HG03460 (cell line): ENCODE data around the gene TAPBP.

ENCODE experiments used
- ATAC-seq: cut with Tn5 transposase; IDR thresholded peaks from one replicate; pipeline ENCODE4 v1.9.1; 2021; ENCODE audit not compliant: unreplicated experiment

The TAPBP gene

DNA sequence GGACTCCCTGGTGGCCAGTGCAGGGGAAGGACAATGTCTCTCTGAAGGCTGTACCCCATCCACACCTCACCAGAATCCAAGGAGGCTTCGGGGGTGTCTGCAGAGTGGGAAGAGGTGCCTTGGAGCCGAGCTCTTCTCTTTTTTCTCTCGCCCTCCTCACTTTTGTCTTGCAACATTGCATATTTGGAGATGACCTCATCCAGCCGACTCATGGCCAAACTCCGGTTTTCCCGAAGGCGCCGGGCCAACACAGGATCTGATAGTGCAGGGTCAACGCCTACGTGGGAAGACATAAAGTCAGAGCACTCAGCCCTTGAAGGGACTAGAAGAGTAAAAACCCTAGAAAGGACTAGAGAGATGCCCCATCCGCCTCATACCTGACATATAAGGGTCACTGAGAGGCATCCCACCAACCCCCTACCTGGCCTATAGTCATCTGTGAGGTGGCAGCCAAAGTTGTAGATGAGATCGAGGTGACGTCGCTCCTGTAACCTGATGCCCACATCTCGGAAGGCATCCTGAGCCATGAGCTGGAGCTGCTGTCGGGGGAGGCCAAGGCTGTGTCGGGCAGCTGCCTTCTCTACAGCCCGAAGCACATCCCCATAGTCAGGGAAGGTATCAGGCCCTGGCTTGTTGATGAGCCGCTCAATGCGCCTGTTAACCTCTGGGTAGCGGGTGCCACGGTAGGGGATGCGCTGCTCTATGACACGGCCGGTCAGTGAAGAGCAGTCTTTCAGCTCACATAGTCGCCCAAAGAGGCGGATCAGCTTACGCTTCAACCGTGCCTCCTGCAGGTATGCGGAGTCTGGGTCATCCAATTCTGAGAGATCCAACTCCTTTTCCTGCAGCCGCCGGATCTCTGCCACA, 6.7 kb upstream of the TAPBP start:
- no peak for ATAC-seq

GRCh38 chr6:33319939-33320314, 6.0 kb upstream of the TAPBP start:
- ATAC-seq, result no peak

GRCh38 chr6:33318426-33319073, 4.7 kb upstream of the TAPBP start:
- no peak for ATAC-seq

GRCh38 chr6:33317669-33318425, 4.0 kb upstream of the TAPBP start, which contains the start of gene ZBTB22:
ZBTB22 (minus strand) TSS chr6:33317744; CDS start chr6:33316916, 828 bp downstream.
- peak; percentile 43 for ATAC-seq

- ATAC-seq, result no peak
Observed at GRCh38 chr6:33317419-33317668, 3.5 kb upstream of the TAPBP start.

DNA sequence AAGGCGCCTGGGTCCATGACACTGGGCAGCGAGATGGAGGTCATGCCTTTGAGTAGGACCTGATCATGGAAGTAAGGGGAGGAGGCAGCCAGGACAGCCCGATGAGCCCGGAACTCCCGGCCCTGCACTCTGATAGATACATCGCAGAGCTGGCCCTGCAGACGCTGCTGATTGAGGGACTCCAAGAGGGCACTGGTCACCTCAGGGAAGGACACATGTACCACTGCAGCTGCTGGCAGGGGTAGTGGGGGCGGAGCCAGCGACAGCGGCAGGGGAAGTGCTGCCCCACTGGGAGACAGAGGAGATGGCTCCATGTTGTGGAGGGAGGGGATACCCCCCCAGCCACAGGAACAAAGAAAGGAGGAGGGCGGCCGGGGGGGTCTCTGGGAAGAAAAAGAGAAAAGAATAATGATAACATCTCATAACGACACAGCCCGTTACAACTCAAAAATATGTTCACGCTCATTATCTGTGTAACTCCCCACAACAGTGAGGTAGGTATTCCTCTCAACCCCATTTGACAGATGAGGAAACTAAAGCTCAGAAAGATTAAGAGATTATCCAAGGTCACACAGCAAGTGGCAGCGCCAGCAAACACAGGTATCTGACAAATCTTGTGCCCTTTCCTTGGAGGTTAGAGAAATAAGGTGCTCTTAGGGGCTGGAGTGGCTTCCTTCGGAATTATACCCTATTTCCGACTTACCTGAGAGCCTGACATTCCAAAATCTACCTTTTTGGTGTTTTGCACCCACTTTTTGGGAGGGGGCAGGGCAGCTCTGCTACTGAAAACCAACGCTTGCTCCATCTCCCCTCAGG, 2.9 kb upstream of the TAPBP start:
- no peak for ATAC-seq

- no peak for ATAC-seq
Observed at GRCh38 chr6:33315793-33316602, 2.1 kb upstream of the TAPBP start.

GRCh38 chr6:33314943-33315792, 1.3 kb upstream of the TAPBP start:
- ATAC-seq, result no peak

- ATAC-seq, result no peak
Observed at GRCh38 chr6:33314515-33314942, 651 bp upstream of the TAPBP start.

DNA sequence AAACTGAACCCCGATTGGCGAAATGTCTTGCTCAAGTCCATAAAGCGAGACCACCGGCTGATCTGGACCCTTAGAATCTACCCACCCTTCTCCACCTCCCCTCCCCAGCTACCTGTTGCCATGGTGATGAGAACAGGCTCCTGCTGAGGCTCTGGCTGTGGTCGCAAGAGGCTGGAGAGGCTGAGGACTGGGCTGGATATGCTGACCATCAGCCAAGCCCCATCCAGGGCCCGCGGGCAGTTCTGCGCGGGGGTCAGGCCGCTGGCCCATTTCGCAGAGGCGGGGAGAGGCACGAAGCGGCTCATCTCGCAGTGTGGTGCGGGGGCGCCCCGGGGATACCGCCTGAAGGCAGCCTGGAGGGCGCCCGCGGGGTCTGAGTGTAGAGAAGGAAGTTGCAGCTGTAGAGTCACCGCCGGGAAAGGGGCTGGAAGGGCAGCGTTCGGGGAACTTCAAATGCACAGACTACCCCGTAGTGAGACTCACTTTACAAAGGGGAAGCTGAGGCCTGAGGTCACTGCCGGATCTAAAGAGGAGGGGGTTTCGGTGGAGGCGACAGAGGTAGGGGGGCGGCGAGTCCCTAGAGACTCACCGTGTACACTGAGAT, 671 bp downstream of the TAPBP start:
- no peak for ATAC-seq

- ATAC-seq, result peak; percentile 28
Observed at GRCh38 chr6:33312361-33313104, 1.3 kb downstream of the TAPBP start.

- ATAC-seq, result no peak
Observed at GRCh38 chr6:33306356-33306755, 7.5 kb downstream of the TAPBP start.

DNA sequence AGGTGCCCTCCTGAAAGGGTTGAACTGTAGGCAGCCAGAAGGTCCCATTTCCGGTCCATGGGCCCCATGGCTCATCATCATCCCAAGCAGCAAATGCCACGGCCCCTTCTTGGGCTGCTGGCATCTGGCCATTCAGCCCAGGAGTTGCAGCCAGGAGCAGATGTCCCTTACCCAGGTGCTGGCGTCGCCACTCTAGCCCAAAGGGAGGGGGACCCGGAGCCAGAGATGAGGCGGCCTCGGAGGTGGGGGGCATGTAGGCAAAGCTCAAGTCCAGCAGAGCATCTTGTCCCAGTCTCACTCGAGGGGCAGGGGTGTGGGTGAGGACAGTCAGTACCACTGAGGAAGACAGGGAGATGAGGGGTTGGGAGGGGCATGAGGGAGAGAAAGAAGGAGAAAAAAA, 8.8 kb downstream of the TAPBP start:
- no peak for ATAC-seq

DNA sequence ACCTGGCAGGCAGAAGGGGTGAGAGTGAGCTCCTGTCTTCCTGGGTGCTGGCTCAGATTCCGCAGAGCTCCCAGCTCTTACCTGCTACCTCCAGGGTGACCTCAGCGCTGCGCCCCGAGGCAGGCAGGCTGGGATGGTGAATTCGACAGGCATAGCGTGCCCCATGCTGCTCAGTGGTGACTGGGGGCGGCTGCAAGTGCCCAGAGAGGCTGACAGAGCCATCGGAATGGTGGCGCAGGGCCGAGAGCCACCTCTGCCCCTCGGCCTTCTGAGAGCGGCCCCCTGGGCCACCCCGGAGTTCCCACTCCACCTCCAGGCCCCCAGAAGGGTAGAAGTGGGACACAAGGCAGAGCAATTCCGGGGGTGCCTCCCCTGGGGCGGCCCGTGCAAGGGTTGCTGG, 9.7 kb downstream of the TAPBP start:
- no peak for ATAC-seq

GRCh38 chr6:33301877-33302276, 12.0 kb downstream of the TAPBP start:
- ATAC-seq, result no peak

DNA sequence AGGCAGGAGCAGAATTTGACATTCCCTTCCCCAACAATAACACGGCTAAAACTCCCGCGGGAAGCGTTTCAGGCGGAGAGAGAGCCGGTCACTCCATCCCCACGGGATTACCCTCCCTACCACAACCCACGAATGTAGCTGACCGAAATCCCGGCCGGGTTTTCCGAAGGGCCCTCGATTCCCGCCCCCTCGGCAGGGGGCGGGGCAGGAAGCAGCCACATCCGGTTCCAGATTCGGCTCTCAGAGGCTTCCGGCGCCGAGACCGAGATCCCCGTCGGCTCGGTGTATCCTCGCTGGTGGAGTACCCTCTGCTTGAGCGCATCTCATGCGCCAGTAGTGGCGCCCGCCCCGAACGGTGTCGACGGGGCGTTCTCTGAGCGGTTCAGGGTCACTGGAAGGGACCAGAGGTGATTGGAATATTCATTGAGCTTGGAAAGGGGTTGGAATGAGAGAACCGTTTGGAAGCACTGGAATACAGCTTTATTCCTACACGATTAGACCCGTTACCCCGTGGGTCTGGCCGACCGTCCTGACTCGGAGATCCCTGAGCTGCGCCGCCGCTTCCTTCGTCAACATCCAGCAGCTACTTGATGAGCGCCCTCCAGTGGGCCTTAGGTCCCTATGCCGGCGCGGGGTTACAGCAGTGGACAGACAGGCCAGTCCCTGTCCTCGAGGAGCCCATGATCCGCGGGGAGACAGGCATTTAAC, 14.5 kb downstream of the TAPBP start:
- ATAC-seq, result peak; percentile 65

- peak; percentile 30 for ATAC-seq
Observed at GRCh38 chr6:33298773-33299236, 15.1 kb downstream of the TAPBP start, which contains the start of gene RGL2. RGL2 (minus strand) TSS chr6:33298942; CDS start chr6:33298610, 332 bp downstream.
